GM12801 (cell line): Measurements from ENCODE around the gene RNF32.

Experiments used
- TF ChIP-seq, protein P1 (sequence below): IDR thresholded peaks from one replicate; pipeline ENCODE4 v1.5.1; 2011; ENCODE audit warnings: control low read depth; ENCODE audit not compliant: insufficient read length; ENCODE audit errors: extremely low read depth

The RNF32 gene

DNA sequence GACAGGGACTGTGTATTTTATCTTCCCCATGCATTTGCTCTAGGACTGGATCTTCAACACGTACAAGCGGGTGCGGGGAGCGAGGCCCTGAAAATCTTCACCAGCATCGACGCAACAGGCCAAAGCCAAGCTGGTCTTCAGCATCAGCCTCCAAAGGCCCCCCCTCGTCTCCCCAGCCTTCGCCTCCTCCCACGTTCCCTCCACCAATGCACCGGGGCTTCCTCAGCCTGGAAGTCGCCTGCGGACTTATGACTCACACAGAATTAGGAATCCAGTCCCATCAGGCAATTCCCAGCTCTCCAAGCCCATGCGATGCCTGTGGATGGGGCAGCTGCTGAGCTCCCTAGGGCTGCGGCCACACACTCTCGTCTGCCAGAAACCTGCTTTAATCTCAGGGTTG, 36.3 kb upstream of the RNF32 start:
- TF ChIP-seq, protein P1, sequence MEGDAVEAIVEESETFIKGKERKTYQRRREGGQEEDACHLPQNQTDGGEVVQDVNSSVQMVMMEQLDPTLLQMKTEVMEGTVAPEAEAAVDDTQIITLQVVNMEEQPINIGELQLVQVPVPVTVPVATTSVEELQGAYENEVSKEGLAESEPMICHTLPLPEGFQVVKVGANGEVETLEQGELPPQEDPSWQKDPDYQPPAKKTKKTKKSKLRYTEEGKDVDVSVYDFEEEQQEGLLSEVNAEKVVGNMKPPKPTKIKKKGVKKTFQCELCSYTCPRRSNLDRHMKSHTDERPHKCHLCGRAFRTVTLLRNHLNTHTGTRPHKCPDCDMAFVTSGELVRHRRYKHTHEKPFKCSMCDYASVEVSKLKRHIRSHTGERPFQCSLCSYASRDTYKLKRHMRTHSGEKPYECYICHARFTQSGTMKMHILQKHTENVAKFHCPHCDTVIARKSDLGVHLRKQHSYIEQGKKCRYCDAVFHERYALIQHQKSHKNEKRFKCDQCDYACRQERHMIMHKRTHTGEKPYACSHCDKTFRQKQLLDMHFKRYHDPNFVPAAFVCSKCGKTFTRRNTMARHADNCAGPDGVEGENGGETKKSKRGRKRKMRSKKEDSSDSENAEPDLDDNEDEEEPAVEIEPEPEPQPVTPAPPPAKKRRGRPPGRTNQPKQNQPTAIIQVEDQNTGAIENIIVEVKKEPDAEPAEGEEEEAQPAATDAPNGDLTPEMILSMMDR = no peak

DNA sequence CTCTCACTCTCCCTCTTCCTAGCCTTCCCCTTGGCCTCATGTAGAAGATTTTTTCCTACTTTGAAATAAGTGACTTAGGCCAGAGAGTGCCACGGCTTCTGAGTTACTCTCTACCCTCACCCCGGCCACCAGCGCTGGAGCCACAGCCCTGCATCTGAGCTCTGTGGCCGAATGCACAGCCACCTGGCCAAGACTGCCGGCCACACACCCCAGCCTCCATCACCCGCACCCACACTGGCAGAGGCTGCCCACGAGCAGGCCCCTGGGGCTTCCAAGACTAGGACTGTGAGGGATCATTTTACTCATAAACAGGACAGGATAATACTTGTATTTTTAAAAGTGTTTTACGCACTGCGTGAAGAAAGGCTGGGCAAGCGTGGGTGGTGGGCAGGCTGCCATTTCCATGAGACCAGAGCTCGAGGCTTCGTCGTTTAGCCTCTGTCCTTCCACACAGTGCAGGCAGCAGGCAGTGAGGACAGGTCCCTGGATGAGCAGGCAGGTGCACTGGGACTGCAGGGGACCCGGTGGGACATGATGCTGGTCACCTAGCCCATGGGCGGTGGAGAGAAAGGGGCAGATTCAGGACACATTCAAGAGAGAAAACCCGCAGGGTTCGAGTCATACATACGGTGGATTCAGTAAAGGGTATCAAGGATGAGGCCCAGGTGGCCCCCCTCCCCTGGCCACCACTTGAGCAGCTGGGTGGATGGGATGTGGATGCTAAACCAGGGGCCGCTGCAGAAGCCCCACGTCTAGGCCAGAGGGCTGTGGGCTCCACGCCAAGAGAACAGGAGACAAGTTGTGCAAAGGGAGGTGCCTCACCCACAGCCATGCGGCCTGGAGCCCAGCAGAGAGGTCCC, 35.5 kb upstream of the RNF32 start:
- TF ChIP-seq, protein P1 = no peak

DNA sequence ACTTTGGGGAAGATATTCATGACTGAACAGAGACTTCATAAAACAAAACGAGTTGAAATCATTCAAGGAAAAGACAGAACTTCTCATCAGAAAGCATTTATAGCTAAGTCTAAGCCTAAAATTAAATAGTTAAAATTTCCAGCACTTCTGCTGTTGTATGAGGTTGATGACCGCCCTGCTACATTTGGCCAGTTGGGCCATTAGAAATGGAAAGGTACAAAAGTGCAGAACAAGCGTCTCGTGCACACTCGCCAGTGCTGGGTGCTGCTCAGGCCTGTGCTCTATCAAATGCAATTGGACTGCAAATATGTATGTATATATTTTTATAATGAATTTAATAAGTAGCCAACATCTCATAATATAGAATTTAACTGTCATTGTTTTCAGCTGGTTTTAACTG, 34.4 kb upstream of the RNF32 start:
- TF ChIP-seq, protein P1 = no peak

DNA sequence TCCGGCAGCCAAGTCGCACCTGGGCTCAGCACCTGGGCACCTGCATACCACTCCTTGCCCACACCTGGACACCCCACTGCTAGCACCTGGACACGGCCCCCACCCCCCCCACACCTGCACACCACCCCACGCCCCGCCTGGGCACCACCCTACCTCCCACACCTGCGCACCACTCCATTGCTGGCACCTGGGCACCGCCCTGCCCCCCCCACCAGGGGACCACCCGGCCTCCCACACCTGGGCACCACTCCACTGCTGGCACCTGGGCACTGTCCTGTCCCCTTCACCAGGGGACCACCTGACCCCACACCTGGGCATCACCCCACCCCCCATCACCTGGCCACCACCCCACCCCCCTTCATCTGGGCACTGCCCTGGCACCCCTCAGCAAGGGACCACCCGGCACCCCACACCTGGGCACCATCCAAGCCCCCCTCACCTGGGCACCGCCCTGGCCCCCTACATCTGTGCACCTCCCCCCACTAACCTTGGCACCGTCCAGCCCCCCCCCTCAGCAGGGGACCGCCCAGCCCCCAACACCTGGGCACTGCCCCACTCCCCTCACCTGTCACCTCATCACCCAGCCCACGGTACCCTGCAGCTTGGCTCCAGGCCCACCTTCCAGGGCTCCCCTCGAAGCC, 33.8 kb upstream of the RNF32 start:
- TF ChIP-seq, protein P1 = no peak

DNA sequence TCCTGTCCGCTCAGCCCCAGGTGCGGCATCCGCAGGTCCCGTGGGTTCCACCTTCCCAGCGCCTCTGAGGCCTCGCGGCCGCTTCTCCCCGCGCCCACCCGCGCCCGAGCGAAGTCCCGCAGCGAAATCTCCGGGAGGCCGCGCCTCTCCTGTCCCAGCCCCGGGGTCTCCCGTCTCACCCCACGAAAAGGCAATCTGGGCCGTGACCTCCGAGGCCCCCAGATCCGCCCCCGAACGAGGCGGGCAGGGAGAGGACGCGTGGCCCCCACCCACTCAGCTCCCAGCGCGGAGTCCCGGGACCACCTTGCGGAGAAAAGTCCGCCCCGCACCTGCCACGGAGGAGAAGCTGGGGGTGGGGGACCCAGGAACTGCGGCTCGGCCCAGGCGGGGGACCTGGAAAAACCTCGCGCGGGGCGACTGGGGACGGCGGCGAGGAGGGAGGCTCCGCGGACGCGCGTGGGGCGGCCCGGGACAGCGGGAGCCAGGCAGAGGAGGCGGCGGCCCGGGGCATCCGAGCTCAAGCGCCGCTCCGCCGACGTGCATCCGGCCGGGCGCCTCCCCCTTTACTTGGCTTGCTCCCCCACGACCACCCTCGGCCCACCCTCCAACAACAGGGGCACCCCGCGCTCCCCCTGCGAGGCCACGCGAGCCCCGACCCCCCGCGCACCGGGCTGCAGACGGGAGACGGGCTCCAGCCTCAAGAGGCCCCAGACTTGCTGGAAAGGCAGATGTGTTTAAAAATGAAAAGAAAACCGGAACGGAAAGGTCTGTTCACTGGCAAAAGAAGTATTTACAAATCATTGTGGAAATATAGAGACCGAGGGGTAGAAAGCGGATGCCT, 33.0 kb upstream of the RNF32 start:
- TF ChIP-seq, protein P1 = no peak

DNA sequence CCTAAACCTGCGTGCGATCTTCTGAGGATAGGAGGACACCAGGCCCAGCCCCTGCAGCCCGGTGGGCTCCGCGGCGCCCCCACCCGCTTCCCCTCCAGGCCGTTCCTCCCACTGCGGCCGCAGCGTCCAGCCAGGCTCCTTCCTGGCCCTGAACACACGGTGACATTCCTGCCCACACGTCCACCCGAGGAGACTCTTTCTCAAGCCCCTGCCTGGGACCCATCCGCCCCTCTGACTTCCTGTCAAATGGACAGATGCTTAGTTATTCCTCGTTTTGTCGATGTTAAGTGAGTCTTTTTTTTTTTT, 32.4 kb upstream of the RNF32 start:
- TF ChIP-seq, protein P1 = no peak

DNA sequence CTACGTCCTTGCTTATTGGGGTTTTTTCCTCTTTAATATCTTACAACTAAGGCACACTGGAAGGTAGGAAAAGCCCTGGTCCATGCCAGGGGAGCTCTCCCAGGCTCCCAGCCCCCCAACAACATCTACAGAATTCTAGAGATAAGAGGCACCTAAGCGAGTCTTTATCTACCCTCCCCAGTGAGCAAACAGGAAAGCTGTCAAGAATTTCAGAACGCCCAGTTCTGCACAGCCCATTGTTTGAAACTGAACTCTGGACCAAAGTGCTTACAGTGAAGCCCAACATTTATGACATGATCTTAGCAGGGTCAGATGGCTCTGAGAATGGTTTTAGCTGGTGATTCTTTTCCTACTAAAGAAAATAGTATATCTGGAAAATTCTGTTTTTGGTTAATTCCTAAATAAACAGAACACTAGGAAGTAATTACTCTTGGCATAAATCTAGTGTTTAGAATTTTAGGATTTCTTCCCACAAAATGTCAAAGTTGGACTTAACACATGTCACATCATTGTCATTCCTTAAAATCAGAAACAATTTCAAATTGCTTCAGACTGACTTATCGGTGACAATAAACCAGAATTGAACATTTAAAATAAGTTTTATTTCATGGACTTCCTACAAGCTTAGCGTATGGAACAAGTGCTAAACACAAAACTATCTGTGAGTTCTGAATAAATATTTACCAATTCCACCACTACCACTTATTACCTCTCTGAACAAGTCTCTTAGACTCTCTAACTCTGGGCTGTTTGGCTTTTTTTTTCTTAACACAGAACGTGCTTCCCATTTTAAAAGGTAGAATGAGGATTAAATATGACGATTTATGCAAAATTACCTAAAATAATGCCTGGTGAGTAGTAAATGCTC, 31.3 kb upstream of the RNF32 start:
- TF ChIP-seq, protein P1 = no peak
